Stimulated activated CD8-positive, alpha-beta memory T cell treated with anti-CD3 and anti-CD28 coated beads, Interleukin-15, amount 100 ng/mL, for 48 hours (primary cell): ENCODE data around the gene GPR152.

Experiments
- DNase-seq, 2 donors: peaks; one replicate each; pipeline ENCODE4 v3.0.0-alpha.2; 2020; ENCODE audit warnings: low read depth in 2 of 2

Gene GPR152, protein sequence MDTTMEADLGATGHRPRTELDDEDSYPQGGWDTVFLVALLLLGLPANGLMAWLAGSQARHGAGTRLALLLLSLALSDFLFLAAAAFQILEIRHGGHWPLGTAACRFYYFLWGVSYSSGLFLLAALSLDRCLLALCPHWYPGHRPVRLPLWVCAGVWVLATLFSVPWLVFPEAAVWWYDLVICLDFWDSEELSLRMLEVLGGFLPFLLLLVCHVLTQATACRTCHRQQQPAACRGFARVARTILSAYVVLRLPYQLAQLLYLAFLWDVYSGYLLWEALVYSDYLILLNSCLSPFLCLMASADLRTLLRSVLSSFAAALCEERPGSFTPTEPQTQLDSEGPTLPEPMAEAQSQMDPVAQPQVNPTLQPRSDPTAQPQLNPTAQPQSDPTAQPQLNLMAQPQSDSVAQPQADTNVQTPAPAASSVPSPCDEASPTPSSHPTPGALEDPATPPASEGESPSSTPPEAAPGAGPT

DNA sequence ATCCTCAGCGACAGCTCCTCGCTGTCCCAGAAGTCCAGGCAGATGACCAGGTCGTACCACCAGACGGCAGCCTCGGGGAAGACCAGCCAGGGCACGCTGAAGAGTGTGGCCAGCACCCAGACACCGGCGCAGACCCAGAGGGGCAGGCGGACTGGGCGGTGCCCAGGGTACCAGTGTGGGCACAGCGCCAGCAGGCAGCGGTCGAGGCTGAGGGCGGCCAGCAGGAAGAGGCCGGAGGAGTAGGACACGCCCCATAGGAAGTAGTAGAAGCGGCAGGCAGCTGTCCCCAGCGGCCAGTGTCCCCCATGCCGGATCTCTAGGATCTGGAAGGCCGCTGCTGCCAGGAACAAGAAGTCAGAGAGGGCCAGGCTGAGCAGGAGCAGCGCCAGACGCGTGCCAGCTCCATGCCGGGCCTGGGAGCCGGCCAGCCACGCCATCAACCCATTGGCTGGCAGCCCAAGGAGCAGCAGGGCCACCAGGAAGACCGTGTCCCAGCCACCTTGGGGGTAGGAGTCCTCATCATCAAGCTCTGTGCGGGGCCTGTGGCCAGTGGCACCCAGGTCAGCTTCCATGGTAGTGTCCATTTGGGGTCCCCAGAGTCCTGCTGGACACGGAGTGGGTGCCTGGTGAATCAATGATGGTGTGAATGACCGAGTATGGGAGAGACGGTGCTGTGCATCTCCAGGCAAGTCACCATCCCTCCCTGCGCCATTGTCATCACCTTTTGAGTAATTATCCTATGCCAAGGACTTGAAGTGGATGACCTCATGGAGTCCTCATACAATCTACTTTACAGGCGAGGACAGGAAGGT lies at the start of gene GPR152:
TSS of gene GPR152 (minus strand) at position 589 of the 812 bp plus-strand sequence. CDS start at position 584, 5 bp downstream.
- DNase-seq, result no peak

DNA sequence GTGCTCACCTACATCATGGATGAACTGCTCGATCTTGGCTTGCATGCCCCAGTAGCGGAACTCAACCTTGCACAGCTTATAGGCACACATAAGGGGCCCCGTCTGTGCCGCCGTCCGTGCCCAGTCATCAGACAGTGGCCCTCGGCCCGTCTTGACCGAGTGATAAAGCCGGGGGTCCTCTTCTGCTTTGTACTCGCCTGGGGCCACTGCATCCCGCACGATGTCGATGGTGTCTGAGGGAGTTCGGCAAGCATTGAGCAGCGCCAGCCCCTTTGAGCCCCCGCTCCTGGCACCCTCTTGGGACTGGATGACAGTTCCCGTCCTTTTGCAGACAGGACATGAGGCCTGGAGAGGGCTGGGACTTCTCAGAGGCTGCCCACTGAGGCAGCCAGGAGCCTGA lies 49.3 kb upstream of the GPR152 start:
- DNase-seq, result no peak

DNA sequence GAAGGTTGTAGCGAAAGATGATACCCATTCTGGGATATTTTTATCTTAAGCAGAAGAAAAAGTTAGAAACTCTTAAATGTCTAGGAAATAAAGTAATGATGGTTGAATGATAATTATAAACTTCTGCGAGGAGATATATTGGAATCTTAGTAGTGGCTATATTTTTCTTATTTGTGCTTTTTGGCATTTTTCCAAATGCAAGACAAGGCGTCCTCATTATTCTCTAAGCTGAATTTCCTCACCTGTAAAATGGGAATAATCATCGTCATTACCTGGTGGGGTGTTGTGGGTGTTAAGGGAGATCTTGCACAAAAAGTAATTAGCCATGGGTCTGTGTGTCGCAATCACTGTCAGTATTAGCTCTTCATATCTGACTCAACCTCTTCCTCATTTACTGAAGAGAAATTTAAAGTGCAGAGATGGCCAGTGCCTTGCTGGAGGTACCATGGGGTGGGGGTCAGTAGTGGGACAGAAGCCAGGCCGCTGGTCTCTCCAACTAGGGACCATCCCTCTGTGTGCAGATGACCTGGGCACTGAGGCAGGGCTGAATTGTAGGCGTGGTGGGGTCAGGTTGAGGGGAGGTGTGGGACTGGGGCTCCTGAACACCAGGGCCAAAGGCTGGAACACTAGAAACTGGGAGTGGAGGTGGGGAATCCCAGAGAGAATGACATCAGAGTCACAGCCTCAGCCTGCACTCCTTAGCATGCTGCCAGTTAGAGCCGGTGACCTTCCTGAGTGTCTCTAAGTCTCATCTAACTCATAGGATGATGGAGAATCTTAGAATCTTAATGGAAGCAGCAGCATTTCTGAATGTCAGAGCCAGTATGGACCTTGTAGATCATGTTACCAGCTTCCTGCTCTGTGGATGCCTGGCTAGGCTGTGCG lies 48.5 kb upstream of the GPR152 start:
- no peak for DNase-seq

DNA sequence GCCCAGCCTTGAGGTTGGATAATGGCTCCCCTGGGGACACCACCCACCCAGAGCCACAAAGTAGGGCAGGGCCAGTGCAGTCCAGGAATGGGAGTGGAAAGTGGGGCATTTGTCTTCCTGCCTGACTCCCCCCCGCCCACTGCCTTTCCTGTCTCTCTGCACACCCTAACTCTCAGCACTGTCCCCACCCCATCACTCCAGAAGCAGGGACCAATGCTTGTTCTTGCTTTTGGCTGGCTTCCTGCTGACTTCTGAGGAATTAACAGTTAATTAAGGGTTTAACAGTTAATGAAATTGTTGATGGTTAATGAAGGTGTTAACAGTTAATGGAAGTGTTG lies 47.9 kb upstream of the GPR152 start:
- DNase-seq, result no peak

DNA sequence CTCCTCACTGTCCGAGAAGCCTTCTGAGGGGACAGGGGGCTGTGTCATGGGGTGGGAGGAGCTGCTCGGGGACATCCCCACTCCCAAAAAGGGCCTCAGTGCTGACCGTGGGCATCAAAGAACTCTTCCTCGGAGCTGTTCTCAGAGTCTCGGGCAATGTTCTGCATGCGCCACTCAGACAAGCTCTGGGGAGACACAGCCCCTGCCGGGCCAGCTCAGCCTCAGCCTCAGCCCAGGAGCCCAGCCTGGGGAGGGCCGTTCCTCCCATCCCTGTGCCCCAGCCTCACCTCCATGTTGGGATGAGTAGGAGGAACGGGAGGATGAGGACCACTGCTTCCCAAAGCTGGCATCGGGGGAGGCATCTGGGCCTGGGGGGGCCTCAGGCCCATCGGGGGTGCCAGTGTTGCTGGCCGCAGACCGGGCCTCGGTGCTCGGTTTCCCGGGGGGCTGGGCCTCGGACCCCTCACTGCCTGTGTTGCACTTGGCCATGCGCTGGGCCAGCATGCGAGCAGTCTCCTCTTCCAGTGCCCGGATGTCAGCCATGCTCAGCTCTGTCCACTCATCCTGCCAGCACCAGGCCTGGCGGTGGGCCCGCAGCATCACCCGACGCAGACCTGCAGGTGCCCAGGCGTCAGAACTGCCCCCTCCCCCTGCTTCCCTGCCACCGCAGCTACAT lies 47.4 kb upstream of the GPR152 start:
- no peak for DNase-seq

DNA sequence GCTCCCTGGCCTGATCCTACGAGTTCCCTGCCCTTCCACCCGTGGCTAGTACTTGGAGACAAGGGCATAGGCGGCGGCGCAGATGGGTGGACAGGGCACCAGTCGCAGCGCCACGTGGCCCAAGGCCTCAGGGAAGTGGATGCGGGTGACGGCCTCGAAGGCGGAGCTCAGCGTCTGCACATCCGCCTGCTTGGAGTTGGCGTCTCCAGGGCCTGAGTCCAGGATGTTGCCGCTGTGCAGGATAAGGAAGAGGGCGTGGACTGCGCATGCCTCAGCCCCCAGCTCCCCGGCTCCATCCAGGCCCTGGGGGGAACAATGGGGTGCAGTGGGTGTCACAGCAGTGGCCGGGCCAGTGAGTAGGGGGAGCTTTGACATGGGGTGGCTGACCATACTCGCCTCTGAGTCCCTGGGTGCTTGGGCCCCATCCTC lies 46.0 kb upstream of the GPR152 start:
- no peak for DNase-seq

DNA sequence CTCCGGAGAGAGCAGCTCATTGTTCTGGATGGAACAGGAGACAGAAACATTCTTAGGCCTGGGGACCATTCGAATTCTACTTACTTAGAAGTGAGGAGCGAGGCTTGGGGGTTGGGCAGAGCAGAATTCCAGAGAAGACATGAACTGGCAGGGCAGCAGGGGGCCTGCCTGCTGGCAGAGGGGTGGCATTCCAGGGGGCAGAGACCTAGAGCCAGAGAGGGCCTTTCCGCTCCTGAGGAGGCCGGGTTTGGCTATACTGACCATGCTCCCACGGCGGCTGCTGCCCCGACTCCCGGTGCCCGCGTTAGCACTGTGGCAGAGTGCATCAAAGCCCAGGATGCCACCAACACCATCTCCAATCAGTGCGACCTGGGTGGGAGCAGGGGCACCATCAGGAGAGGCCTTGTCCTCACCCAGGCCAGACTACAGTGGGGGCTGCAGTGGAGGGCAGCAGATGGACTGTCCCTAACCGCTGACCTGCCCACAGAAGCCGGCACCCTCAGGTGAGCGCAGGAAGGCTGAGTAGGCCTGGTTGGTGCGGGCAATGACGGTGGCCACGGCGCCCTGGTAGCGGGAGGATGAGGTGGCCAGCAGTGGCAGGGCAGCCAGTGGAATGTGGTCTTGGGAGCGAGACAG lies 45.2 kb upstream of the GPR152 start:
- no peak for DNase-seq

DNA sequence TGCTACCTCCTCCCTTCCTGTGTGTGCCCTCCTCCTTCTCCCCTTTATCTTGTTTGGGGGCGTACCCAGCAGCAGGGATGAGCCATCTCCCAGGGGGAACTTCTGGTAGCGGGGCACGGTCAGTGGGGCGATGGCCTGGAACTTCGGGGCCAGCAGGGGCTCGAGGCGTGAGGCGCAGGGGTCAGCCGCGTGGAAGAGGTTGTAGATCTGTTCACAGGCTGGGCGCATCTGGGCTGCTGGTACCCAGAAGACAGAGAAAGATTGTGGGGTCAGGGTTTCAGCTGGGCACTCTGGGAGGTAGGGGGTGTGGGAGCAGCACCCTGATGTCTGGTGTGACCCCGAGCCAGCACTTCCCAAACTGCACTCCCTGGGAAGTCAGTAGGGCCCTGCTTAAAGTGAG lies 43.6 kb upstream of the GPR152 start:
- DNase-seq, result no peak

DNA sequence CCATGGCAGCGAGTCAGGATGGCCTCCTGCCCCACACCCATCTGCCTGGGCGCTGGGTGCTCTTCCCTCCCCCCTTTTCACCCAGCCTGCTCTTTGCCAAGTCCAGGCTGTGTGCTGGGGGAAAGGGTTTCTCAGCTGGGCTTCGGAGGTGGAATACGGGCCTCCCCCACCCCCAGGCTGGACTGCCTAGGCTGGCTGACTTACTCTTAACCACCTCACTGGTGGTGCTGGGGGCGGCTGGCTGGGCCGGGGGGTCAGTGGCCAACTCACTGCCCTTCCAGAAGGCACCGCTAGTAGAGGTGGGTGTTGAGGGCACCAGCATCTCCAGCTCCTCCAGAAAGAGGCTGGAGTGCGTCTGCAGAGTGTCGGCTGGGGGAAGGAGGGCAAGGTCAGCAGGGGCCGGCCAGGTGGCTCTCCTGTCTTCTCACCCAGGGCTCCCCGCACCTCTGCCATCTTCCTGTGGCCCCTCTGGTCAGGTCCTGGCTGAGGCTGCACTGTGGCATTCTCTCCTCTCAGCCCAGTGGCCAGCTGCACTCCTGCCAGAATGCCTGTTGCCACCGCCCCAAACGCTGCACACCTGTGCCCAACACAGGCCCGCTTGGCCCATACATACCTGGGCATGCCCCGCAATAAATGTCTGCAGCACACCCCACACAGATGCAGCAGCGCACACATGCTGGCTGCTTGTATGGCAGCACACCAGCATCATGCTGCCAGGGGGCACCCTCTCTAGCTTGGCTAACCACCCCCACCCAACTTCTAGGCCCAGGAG lies 42.9 kb upstream of the GPR152 start:
- DNase-seq, result no peak

DNA sequence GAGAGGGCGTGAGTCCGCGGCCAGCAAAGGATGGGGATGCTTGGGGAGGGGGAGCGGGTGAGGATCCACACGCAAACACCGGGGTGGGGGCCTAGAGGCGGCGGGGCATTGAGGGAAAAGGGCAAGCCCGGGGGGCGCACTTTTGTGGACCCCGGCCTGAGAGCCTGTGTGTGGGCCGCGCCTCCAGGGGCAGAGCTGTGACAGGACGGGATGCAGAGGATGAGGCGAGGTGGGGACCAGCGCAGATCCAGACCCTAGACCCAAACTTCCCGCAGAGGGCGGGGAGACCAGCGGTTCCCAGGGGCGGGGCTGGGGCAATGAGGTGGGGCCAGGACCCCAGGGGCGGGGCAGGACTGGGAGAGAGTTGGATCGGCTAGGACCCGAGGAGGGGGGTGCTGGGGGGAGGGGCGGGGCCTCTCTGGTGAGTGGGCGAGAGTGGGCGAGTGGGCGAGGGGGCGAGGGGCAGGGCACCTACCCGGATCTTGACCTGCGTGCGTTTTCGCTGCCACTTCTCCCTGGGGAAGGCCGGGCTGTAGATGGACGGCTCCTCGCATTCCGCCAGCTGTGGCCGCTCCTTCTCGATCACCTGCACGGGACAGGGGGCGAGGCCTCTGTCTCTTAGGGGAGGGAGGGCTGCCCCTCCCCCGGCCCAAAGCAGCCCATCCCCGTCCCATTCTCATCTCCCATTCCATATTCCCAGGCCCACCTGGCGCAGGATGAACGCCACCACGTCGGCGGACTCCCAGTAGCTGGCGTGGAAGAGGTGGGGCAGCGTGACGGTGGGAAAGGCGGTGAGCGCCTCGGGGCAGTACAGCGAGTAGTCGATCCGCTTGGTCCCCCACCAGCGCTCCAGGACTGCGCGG lies 42.1 kb upstream of the GPR152 start:
- no peak for DNase-seq

DNA sequence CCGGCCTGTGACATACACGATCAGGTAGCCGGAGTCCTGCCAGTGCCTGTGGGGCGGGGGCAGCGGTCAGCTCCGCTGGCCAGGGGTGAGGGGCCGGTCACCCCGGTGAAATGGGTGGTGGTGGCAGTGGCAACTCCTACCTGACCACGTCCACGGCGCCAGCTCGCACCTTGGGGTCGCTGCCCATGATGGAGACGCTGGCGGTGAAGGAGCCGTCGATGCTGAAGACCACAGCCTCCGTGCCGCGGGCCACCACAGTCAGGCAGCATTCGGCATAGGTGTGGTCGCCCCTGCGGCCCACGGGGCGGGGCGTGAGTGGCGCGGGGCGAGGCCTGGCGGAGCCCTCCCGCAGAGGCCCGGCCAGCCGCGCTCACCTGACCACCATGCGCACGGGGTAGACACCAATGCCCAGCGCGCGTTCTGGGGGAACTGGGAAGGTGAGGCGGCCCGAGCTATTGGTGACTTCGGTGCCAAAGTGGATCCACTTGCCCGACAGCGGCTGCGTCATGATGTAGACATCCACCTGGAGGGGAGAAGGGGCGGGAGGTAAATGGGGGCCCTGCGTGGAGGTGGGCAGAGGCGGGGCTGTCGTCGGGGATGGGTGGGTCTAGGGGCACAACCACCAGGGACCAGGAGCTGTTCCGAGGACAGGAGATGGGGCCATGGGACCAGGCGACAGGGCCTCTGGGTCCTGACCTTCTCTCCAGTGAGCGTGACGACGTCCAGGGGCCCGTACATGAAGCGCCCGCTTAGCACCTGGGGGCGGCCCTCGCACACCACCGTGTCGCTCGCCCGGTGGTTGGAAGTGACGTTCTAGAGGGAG lies 41.2 kb upstream of the GPR152 start:
- no peak for DNase-seq

DNA sequence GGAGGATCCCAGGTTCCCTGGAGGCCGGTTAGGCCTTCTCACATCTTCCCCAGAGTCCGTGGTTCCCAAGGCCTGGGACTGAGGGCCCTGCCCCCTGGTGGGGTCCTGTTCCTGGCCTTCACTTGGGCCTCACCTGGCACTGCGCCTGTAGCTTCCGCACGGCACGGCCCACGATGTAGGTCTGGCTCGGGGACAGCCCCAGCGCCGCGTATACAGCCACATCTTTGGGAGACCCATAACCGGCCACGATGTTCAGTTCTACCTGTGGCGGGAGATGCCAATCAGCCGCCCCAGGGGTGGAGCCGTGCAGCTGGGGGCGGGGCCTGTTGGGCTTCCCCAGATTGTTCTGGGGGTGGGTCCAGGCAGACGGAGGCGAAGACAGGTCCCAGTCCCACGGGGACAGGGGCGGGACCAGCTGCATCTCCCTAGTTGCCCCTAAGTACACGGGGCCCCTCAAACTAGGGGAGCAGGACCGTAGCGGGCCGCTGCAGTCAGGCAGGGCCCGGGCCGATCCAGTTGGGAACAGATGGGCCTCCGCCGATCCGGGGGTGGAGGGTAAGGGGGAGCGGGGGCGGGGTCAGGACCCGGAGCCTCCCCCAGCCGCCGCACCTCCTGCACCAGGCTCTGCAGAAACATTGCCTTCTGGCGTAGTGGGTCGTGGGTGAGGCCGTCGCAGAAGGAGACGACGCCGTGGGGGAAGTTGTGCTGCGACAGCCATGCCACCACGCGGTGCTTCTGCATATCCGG lies 40.4 kb upstream of the GPR152 start:
- DNase-seq, result no peak

DNA sequence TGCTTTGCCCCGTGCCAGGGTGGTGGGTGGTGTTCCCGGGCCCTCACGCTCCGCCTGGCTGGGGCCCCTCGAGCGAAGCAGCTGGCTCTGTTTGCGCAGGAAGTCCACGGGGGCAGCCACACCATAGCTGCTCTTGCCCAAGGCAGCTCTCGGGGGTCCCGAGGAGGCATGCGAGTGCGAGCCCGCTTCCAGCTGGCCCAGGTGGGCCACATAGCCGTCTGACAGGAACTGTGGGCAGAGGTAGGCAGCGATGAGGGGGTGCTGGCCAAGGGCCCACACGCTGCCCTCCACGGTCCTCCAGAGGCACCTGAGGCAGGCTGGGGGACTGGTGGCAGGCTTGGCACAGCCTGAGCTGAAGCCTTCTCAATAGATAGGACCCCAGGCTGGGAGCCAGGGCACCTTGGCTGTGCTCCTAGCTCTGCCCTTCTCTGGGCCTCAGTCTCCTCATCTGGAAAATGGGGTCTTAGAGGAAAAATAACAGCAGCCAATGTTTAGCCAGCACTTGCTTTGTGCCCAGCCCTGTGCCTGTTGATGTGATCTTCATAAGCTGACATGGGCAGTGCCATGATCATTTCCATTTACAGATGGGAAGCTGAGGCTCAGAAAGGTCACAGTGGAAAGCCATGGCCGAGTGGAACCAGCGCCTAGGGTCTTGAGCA lies 39.7 kb upstream of the GPR152 start:
- DNase-seq, result no peak

DNA sequence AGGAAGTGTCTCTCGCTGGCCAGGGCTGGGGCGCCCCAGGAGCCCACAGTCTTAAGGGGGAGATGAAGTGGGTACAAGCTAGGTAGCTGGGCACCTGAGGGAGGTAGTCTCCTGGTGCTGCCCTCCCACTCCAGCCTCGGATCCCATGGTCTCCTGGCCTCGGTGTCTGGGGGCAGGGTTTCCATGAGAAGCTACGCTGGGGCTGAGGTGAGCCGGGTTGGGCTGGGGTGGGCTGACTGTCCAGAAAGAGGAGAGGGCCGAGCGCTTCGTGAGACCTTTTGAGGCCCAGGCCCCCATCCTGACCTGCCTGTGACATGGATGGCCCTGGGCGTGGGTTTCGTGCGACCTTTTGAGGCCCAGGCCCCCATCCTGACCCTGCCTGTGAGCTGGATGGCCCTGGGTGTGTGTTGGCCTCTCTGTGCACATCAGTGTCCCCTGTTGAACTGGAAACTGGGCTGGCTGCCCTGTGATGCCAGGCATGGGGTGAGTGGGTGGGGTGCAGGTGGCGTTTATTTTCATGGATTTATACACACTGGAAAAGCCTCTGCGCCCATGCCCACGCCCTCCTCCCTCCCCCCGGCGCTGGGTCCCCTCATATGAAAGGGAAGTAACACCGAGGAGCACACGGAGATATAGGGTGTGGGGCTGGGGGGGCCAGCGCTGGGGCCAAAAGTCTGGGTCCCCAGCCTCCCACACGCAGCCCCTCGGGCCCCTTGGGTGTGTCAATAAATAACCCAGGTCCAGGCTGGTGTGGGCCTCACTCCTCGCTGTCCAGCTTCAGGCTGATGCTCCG lies 38.9 kb upstream of the GPR152 start:
- DNase-seq, result no peak

DNA sequence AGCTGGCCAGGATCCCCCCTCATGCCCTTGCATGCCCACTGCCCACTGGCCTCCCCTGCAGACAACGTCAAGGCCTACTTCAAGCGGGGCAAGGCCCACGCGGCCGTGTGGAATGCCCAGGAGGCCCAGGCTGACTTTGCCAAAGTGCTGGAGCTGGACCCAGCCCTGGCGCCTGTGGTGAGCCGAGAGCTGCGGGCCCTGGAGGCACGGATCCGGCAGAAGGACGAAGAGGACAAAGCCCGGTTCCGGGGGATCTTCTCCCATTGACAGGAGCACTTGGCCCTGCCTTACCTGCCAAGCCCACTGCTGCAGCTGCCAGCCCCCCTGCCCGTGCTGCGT lies 38.2 kb upstream of the GPR152 start:
- no peak for DNase-seq
